Body of pancreas (tissue), 4 donors: ENCODE results near the gene WDR5. TPM values are rescaled to one million over a fixed set of nuclear protein-coding genes. Genes with fewer than 3 reads are reported as not detected.
"Not testable (repeated sequence)": the region's sequence is repeated elsewhere in the genome, so short reads cannot be mapped to it uniquely, and the experiment has no call there.

ENCODE experiments used
- ATAC-seq: fragments of 150-250 bp; one replicate; pipeline ENCODE4 v1.9.1; 2016
- DNase-seq, 4 donors: peaks; one replicate each; pipeline ENCODE4 v3.0.0-alpha.2; 2019
- H3K27ac ChIP-seq, 4 donors: fragments of 200-600 bp; sonication (generic); 1 replicate in 3 of 4; 2 replicates in 1 of 4; pipeline versions ENCODE4 v1.5.1 to v1.6.1; 2016 to 2019; ENCODE audit warnings: mild to moderate bottlenecking in 1 of 4, mixed read lengths in 1 of 4, moderate library complexity in 1 of 4
- H3K27me3 ChIP-seq, 2 donors: fragments of 200-600 bp; sonication (generic); one replicate each; pipeline ENCODE4 v1.6.0; 2016; ENCODE audit warnings: mild to moderate bottlenecking in 1 of 2
- H3K36me3 ChIP-seq, 2 donors: fragments of 200-600 bp; sonication (generic); replicated peaks in 1 of 2; 2 replicates each; pipeline ENCODE4 v1.5.1; 2016; ENCODE audit warnings: low read depth in 2 of 2; ENCODE audit not compliant: insufficient read depth in 1 of 2
- H3K4me1 ChIP-seq: fragments of 200-600 bp; sonication (generic); one replicate; pipeline ENCODE4 v1.6.0; 2016
- H3K4me3 ChIP-seq, 2 donors: fragments of 200-600 bp; sonication (generic); 1 replicate in 1 of 2; 2 replicates in 1 of 2; pipeline ENCODE4 v1.5.1; 2016 to 2019
- H3K9me3 ChIP-seq, 3 donors: fragments of 200-600 bp; sonication (generic); 1 replicate in 2 of 3; 2 replicates in 1 of 3; pipeline ENCODE4 v1.5.1; 2016
- POLR2A ChIP-seq, 3 donors: fragments of 450-650 bp; IDR thresholded peaks; one replicate each; pipeline ENCODE4 v1.6.1; 2016; ENCODE audit warnings: antibody characterized with exemption in 3 of 3, mild to moderate bottlenecking in 2 of 3
- WGBS, 2 donors: methylation state at CpG; one replicate each; pipeline ENCODE4 v1.1.5; 2017; 5-methylcytosine and 5-hydroxymethylcytosine counted together
- intact Hi-C: fragments of 100-400 bp; cut with DNase I; formaldehyde crosslinking; loops from one replicate; pipeline ENCODE4 v1.15.1; 2023
- total RNA-seq, 2 donors: library from RNA; depleted of rRNA; stranded (reverse); fragments of >200 nt; gene quantifications; one replicate each; pipeline ENCODE4 v1.1.0, GENCODE V29; 2016
- TF ChIP-seq, protein P1 (sequence below), 7 experiments: fragments of 450-650 bp in 4 of 7; fragments of 200-600 bp in 3 of 7; sonication (generic) in 3 of 7; IDR thresholded peaks; one replicate each; pipeline ENCODE4 v1.5.1; 2016 to 2019; ENCODE audit warnings: antibody characterized with exemption in 7 of 7

The WDR5 gene
- total RNA-seq, 2 donors from 2014 or later, result 12.5 to 19.1 TPM

DNA sequence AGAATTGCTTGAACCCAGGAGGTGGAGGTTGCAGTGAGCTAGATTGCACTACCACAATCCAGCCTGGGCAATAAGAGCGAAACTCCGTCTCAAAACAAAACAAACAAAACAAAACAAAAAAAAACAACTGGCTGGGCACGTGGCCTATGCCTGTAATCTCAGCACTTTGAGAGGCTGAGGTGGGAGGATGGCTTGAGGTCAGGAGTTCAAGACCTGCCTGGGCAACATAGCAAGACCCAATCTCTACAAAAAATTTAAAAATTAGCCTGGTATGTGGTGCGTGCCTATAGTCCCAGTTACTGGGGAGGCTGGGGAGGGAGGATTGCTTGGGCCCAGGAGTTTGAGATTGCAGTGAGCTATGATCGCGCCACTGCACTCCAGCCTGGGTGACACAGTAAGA, 23.3 kb upstream of the WDR5 start:
- H3K27ac ChIP-seq, result no peak overlapping the region
- no peak overlapping the region for H3K4me3 ChIP-seq
- no peaks in the 10 kb centered on the region for H3K36me3 ChIP-seq
- H3K27me3 ChIP-seq, result no peaks in the 10 kb centered on the region
- intact Hi-C loops, result no loop called here
- 88 to 90% methylated on average over 6 of the region's 6 CpGs for whole genome bisulfite sequencing, 2 donors
- no peaks in the 10 kb centered on the region for H3K9me3 ChIP-seq
- TF ChIP-seq POLR2A (IDR thresholded peaks at IDR 0.05), result no peak
- TF ChIP-seq, protein P1, sequence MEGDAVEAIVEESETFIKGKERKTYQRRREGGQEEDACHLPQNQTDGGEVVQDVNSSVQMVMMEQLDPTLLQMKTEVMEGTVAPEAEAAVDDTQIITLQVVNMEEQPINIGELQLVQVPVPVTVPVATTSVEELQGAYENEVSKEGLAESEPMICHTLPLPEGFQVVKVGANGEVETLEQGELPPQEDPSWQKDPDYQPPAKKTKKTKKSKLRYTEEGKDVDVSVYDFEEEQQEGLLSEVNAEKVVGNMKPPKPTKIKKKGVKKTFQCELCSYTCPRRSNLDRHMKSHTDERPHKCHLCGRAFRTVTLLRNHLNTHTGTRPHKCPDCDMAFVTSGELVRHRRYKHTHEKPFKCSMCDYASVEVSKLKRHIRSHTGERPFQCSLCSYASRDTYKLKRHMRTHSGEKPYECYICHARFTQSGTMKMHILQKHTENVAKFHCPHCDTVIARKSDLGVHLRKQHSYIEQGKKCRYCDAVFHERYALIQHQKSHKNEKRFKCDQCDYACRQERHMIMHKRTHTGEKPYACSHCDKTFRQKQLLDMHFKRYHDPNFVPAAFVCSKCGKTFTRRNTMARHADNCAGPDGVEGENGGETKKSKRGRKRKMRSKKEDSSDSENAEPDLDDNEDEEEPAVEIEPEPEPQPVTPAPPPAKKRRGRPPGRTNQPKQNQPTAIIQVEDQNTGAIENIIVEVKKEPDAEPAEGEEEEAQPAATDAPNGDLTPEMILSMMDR (IDR thresholded peaks at IDR 0.05), result no peak
- DNase-seq (no peak), ATAC-seq (no peak)
- no peaks in the 10 kb centered on the region for H3K4me1 ChIP-seq

DNA sequence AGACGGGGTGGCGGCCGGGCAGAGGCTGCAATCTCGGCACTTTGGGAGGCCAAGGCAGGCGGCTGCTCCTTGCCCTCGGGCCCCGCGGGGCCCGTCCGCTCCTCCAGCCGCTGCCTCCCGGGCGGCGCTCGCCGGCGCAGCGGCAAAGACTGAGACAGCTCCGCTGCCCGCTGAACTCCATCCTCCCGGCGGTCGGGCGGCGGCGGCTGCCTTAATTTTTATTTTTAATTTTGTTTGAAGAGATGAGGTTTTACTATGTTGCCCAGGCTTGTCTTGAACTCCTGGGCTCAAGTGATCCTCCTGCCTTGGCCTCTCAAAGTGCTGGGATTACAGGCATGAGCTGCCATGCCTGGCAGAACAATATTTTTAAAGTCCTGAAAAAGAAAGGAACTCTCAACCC, 16.9 kb upstream of the WDR5 start:
- H3K9me3 ChIP-seq, intact Hi-C loops, H3K27ac ChIP-seq, DNase-seq, H3K4me3 ChIP-seq, H3K27me3 ChIP-seq, ATAC-seq, H3K4me1 ChIP-seq, H3K36me3 ChIP-seq: not testable (repeated sequence)
- WGBS, 2 donors, result 100% methylated on average over 8 to 9 of the region's 26 CpGs

DNA sequence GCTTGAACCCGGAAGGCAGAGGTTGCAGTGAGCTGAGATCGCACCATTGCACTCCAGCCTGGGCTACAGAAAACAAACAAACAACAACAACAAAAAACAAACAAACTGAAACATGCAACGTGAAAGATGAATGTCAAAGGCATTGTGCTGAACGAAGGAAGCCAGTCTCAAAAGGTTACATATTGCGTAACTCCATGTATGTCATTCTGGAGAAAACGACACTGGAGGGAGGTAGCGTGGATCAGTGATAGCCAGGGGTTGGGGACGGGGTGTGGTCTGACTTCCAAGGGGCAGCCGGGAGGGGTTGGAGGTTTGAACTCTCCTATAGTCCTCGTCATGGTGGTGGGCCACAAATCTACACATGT, 12.1 kb upstream of the WDR5 start:
- WGBS, 2 donors, result 68 to 79% methylated on average over 10 of the region's 10 CpGs
- no peaks in the 10 kb centered on the region for H3K9me3 ChIP-seq
- intact Hi-C loops, result no loop called here
- DNase-seq (no peak), ATAC-seq (no peak)
- H3K4me3 ChIP-seq, result no peak overlapping the region
- no peaks in the 10 kb centered on the region for H3K36me3 ChIP-seq
- no peak overlapping the region for H3K27ac ChIP-seq
- no peaks in the 10 kb centered on the region for H3K27me3 ChIP-seq
- H3K4me1 ChIP-seq, result no peaks in the 10 kb centered on the region
- TF ChIP-seq POLR2A (IDR thresholded peaks at IDR 0.05), result no peak
- TF ChIP-seq, protein P1 (IDR thresholded peaks at IDR 0.05), result no peak

DNA sequence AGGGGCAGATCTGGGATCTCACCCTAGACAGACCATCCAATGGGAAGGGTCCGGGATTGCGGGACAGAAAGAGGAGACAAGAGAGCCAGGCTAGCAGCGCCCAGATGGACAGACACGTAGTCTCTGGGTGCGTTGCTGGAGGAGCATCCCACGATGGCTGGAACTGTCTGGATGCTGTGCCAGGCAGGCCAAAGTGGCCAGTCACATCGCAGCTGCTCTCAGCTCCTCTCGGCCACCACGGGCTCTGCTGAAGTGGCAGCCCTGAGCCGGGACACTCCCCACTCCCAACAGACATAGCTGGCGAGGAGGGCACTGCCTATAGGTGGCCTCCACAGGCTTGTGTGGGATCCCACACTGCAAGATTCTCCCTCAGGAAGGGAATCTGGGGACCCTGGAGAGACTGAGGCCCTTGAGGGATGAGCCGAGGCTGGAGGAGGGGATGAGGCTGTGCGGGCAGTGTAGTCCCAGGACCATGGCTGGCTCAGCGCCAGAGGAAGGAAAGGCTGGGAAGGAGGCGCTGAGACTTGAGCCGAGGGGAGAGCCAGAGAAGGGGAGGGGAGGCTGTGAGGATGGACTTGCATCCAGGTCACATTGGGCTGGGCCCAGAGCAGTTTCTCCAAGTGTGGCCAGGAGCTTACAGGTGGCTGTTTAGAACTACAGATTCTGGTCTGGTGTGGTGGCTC, 10.3 kb upstream of the WDR5 start:
- H3K27me3 ChIP-seq, result no peaks in the 10 kb centered on the region
- intact Hi-C loops, result no loop called here
- no peak overlapping the region for H3K27ac ChIP-seq
- peaks cover 4% of the 10 kb centered on the region for H3K4me1 ChIP-seq
- 68 to 70% methylated on average over 8 to 16 of the region's 16 CpGs for WGBS, 2 donors
- H3K9me3 ChIP-seq, result no peaks in the 10 kb centered on the region
- TF ChIP-seq, protein P1 (IDR thresholded peaks at IDR 0.05), result no peak
- no peak for TF ChIP-seq POLR2A (IDR thresholded peaks at IDR 0.05)
- DNase-seq, result no peak
- H3K4me3 ChIP-seq, result no peak overlapping the region
- ATAC-seq, result no peak
- no peaks in the 10 kb centered on the region for H3K36me3 ChIP-seq

DNA sequence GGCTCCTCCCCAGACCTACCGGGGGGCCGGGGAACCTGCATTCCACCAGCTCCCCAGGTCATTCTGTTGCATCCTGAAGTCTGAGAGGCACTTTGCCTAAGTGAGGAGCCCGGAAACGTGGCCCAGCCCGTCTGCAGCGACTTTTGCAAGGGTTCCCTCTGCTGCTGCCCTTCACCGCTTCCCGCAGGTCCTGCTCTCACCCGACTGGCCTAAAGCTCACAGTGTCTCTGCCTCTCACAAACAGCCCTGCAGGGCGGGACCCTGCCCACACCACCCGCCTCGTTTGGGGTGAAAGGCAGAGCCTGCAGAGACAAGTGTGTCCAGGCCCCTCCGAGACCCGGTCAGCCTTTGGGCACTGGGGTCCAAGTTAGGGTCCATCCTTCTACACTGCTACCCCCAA, 9.5 kb upstream of the WDR5 start:
- intact Hi-C loops, result no loop called here
- DNase-seq, result no peak
- Histone ChIP-seq H3K27ac (no peak overlapping the region), H3K4me3 (no peak overlapping the region), H3K36me3 (no peaks in the 10 kb centered on the region), H3K9me3 (no peaks in the 10 kb centered on the region), H3K27me3 (no peaks in the 10 kb centered on the region), H3K4me1 (peaks cover 11% of the 10 kb centered on the region)
- ATAC-seq, result no peak
- TF ChIP-seq, protein P1 (IDR thresholded peaks at IDR 0.05), result no peak
- TF ChIP-seq POLR2A (IDR thresholded peaks at IDR 0.05), result no peak
- WGBS, 2 donors, result 86 to 90% methylated on average over 11 to 12 of the region's 14 CpGs
